SK-N-SH treated with all-trans-retinoic acid at 6 μM for 48 hours (cell line): ENCODE measurements around the gene ASB10.

Experiments
- ATAC-seq: fragments of 200-7000 bp; cut with Tn5 transposase; 3 replicates; pipeline ENCODE4 v1.9.1; 2020; ENCODE audit warnings: mild to moderate bottlenecking, moderate library complexity
- ARNTL ChIP-seq: fragments of 450-650 bp; formaldehyde crosslinking; IDR thresholded peaks from 2 replicates; pipeline ENCODE4 v1.5.0; 2020; ENCODE audit warnings: low read depth, mild to moderate bottlenecking, moderate library complexity, borderline replicate concordance
- BACH2 ChIP-seq: fragments of 250-450 bp; sonication (Bioruptor Pico); IDR thresholded peaks from 2 replicates; pipeline ENCODE4 v1.9.0; 2021; ENCODE audit warnings: mild to moderate bottlenecking, borderline replicate concordance
- CSDC2 ChIP-seq: fragments of 250-450 bp; sonication (Bioruptor Pico); IDR thresholded peaks from 2 replicates; pipeline ENCODE4 v1.5.0; 2020; ENCODE audit warnings: mild to moderate bottlenecking, moderate library complexity
- ESRRG ChIP-seq: fragments of 250-450 bp; sonication (Bioruptor Pico); IDR thresholded peaks from 2 replicates; pipeline ENCODE4 v1.6.1; 2021; ENCODE audit warnings: mild to moderate bottlenecking
- GLIS3 ChIP-seq: fragments of 250-450 bp; sonication (Bioruptor Pico); IDR thresholded peaks from 2 replicates; pipeline ENCODE4 v1.5.0; 2020; ENCODE audit warnings: mild to moderate bottlenecking, moderate library complexity
- ISL1 ChIP-seq: fragments of 250-450 bp; sonication (Bioruptor Pico); IDR thresholded peaks from 2 replicates; pipeline ENCODE4 v2.1.2; 2022; ENCODE audit warnings: mild to moderate bottlenecking, moderate library complexity
- OSR1 ChIP-seq: fragments of 250-450 bp; sonication (Bioruptor Pico); IDR thresholded peaks from 2 replicates; pipeline ENCODE4 v1.8.0; 2022; ENCODE audit warnings: moderate library complexity, mild to moderate bottlenecking, inconsistent platforms
- PPARA ChIP-seq: fragments of 250-450 bp; sonication (Bioruptor Pico); IDR thresholded peaks from 2 replicates; pipeline ENCODE4 v1.5.0; 2020; ENCODE audit warnings: mild to moderate bottlenecking, borderline replicate concordance
- RARB ChIP-seq: fragments of 250-450 bp; sonication (Bioruptor Pico); IDR thresholded peaks from 2 replicates; pipeline ENCODE4 v1.8.0; 2021; ENCODE audit warnings: mild to moderate bottlenecking, moderate library complexity
- SNAI2 ChIP-seq: fragments of 250-450 bp; sonication (Bioruptor Pico); IDR thresholded peaks from 2 replicates; pipeline ENCODE4 v1.5.0; 2020; ENCODE audit warnings: mild to moderate bottlenecking, moderate library complexity
- TCF4 ChIP-seq: fragments of 250-450 bp; sonication (Bioruptor Pico); IDR thresholded peaks from 2 replicates; pipeline ENCODE4 v1.8.0; 2021; ENCODE audit warnings: mild to moderate bottlenecking, moderate library complexity, borderline replicate concordance
- TOX ChIP-seq: fragments of 250-450 bp; sonication (Bioruptor Pico); IDR thresholded peaks from 2 replicates; pipeline ENCODE4 v1.8.0; 2021; ENCODE audit warnings: mild to moderate bottlenecking, moderate library complexity, borderline replicate concordance
- ZFP3 ChIP-seq: fragments of 250-450 bp; sonication (Bioruptor Pico); IDR thresholded peaks from 2 replicates; pipeline ENCODE4 v1.5.0; 2020; ENCODE audit warnings: mild to moderate bottlenecking, moderate library complexity
- ZFP30 ChIP-seq: fragments of 450-650 bp; formaldehyde crosslinking; IDR thresholded peaks from 2 replicates; pipeline ENCODE4 v1.5.0; 2022; ENCODE audit warnings: mild to moderate bottlenecking, moderate library complexity
- ZNF565 ChIP-seq: fragments of 450-650 bp; formaldehyde crosslinking; conservative IDR thresholded peaks from 2 replicates; pipeline ENCODE4 v1.5.0; 2020; ENCODE audit warnings: low read depth, mild to moderate bottlenecking, moderate library complexity
- ZNF8 ChIP-seq: fragments of 450-650 bp; formaldehyde crosslinking; IDR thresholded peaks from 2 replicates; pipeline ENCODE4 v1.5.0; 2020; ENCODE audit warnings: mild to moderate bottlenecking, moderate library complexity
- TF ChIP-seq, protein P1 (sequence below): fragments of 250-450 bp; sonication (Bioruptor Pico); IDR thresholded peaks from 2 replicates; pipeline ENCODE4 v1.5.1; 2021; ENCODE audit warnings: mild to moderate bottlenecking, moderate library complexity
- TF ChIP-seq, protein P2 (sequence below): fragments of 250-450 bp; sonication (Bioruptor Pico); IDR thresholded peaks from 2 replicates; pipeline ENCODE4 v1.5.0; 2020; ENCODE audit warnings: mild to moderate bottlenecking, moderate library complexity
- TF ChIP-seq, protein P3 (sequence below): fragments of 250-450 bp; sonication (Bioruptor Pico); IDR thresholded peaks from 2 replicates; pipeline ENCODE4 v1.8.0; 2020; ENCODE audit warnings: mild to moderate bottlenecking, moderate library complexity, borderline replicate concordance
- TF ChIP-seq, protein P4 (sequence below): fragments of 250-450 bp; sonication (Bioruptor Pico); IDR thresholded peaks from 2 replicates; pipeline ENCODE4 v1.8.0; 2021; ENCODE audit warnings: low read depth, mild to moderate bottlenecking, moderate library complexity, borderline replicate concordance
- TF ChIP-seq, protein P5 (sequence below): fragments of 250-450 bp; sonication (Bioruptor Pico); IDR thresholded peaks from 2 replicates; pipeline ENCODE4 v1.5.1; 2020; ENCODE audit warnings: low read depth, mild to moderate bottlenecking, moderate library complexity

Gene ASB10

DNA sequence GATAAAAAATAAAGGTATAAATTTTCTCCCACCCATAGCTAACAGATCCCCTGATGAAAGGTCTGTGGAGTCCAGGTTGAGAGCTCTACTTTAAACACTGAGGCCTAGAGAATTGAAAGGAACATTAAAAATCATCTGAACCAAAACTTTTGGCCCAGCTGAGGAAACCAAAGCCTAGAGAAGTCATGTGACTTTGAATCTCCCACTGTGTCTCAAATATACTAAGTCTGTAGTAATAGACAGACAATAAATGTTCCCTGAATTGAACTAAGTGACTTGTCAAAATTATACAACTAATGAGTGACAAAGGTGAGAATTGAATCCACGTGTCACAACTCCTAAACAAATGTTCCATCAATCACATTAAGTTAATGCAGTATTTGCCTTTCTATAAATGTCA is 25.3 kb downstream of the ASB10 start:
- no peak for TF ChIP-seq SNAI2 (CRISPR knock-in tag)
- no peak for TF ChIP-seq ZNF8 (CRISPR knock-in tag)
- TF ChIP-seq ISL1 (CRISPR knock-in tag): no peak
- TF ChIP-seq, protein P1, sequence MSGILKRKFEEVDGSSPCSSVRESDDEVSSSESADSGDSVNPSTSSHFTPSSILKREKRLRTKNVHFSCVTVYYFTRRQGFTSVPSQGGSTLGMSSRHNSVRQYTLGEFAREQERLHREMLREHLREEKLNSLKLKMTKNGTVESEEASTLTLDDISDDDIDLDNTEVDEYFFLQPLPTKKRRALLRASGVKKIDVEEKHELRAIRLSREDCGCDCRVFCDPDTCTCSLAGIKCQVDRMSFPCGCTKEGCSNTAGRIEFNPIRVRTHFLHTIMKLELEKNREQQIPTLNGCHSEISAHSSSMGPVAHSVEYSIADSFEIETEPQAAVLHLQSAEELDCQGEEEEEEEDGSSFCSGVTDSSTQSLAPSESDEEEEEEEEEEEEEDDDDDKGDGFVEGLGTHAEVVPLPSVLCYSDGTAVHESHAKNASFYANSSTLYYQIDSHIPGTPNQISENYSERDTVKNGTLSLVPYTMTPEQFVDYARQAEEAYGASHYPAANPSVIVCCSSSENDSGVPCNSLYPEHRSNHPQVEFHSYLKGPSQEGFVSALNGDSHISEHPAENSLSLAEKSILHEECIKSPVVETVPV (CRISPR knock-in tag): no peak
- no peak for TF ChIP-seq BACH2
- TF ChIP-seq, protein P2, sequence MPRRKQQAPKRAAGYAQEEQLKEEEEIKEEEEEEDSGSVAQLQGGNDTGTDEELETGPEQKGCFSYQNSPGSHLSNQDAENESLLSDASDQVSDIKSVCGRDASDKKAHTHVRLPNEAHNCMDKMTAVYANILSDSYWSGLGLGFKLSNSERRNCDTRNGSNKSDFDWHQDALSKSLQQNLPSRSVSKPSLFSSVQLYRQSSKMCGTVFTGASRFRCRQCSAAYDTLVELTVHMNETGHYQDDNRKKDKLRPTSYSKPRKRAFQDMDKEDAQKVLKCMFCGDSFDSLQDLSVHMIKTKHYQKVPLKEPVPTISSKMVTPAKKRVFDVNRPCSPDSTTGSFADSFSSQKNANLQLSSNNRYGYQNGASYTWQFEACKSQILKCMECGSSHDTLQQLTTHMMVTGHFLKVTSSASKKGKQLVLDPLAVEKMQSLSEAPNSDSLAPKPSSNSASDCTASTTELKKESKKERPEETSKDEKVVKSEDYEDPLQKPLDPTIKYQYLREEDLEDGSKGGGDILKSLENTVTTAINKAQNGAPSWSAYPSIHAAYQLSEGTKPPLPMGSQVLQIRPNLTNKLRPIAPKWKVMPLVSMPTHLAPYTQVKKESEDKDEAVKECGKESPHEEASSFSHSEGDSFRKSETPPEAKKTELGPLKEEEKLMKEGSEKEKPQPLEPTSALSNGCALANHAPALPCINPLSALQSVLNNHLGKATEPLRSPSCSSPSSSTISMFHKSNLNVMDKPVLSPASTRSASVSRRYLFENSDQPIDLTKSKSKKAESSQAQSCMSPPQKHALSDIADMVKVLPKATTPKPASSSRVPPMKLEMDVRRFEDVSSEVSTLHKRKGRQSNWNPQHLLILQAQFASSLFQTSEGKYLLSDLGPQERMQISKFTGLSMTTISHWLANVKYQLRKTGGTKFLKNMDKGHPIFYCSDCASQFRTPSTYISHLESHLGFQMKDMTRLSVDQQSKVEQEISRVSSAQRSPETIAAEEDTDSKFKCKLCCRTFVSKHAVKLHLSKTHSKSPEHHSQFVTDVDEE: no peak
- no peak for TF ChIP-seq OSR1 (CRISPR knock-in tag)
- no peak for TF ChIP-seq ARNTL (CRISPR knock-in tag)
- TF ChIP-seq RARB (CRISPR knock-in tag): no peak
- TF ChIP-seq, protein P3, sequence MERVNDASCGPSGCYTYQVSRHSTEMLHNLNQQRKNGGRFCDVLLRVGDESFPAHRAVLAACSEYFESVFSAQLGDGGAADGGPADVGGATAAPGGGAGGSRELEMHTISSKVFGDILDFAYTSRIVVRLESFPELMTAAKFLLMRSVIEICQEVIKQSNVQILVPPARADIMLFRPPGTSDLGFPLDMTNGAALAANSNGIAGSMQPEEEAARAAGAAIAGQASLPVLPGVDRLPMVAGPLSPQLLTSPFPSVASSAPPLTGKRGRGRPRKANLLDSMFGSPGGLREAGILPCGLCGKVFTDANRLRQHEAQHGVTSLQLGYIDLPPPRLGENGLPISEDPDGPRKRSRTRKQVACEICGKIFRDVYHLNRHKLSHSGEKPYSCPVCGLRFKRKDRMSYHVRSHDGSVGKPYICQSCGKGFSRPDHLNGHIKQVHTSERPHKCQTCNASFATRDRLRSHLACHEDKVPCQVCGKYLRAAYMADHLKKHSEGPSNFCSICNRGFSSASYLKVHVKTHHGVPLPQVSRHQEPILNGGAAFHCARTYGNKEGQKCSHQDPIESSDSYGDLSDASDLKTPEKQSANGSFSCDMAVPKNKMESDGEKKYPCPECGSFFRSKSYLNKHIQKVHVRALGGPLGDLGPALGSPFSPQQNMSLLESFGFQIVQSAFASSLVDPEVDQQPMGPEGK (CRISPR knock-in tag): no peak
- TF ChIP-seq PPARA: no peak
- ATAC-seq: no peak

DNA sequence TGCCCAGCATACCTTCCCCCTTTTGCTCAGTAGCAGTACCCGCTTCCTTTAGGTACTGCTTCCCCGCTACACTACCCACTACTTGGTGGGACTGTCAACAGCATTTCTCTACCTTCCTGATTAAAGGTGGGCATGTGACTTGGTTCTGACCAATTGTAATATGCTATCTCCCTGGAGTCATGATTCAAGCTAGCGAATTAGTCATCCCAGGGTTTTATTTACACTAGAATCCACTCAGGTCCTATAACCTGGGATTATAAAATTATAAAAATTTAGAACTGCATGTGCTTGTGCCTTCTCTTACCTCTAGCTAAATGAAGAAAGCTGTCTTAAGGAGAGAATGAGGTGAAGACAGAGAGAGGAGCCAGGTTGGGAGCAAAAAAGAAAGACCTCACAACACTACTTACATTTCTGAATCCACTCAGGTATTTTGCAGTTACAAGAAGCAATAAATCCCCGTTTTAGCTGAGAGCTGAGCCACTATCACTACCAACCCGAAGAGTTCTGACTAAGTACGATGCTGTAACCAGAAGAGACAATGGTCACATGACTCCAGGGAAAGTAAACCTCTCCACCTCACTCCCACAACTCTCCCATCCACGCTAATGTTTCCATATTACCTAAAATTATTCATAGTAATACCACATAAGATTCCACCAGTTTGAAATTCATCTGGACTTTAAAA is 29.3 kb downstream of the ASB10 start:
- no peak for TF ChIP-seq CSDC2
- no peak for TF ChIP-seq TCF4
- TF ChIP-seq SNAI2 (CRISPR knock-in tag): no peak
- TF ChIP-seq GLIS3 (CRISPR knock-in tag): no peak
- TF ChIP-seq, protein P3 (CRISPR knock-in tag): no peak
- TF ChIP-seq ZFP3 (CRISPR knock-in tag): no peak
- TF ChIP-seq TOX: no peak
- TF ChIP-seq, protein P4, sequence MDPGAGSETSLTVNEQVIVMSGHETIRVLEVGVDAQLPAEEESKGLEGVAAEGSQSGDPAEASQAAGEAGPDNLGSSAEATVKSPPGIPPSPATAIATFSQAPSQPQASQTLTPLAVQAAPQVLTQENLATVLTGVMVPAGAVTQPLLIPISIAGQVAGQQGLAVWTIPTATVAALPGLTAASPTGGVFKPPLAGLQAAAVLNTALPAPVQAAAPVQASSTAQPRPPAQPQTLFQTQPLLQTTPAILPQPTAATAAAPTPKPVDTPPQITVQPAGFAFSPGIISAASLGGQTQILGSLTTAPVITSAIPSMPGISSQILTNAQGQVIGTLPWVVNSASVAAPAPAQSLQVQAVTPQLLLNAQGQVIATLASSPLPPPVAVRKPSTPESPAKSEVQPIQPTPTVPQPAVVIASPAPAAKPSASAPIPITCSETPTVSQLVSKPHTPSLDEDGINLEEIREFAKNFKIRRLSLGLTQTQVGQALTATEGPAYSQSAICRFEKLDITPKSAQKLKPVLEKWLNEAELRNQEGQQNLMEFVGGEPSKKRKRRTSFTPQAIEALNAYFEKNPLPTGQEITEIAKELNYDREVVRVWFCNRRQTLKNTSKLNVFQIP (CRISPR knock-in tag): no peak
- TF ChIP-seq OSR1 (CRISPR knock-in tag): no peak
- TF ChIP-seq, protein P5, sequence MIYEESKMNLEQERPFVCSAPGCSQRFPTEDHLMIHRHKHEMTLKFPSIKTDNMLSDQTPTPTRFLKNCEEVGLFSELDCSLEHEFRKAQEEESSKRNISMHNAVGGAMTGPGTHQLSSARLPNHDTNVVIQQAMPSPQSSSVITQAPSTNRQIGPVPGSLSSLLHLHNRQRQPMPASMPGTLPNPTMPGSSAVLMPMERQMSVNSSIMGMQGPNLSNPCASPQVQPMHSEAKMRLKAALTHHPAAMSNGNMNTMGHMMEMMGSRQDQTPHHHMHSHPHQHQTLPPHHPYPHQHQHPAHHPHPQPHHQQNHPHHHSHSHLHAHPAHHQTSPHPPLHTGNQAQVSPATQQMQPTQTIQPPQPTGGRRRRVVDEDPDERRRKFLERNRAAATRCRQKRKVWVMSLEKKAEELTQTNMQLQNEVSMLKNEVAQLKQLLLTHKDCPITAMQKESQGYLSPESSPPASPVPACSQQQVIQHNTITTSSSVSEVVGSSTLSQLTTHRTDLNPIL (CRISPR knock-in tag): no peak
- TF ChIP-seq ZNF565: no peak
- TF ChIP-seq RARB (CRISPR knock-in tag): no peak
- TF ChIP-seq BACH2: no peak
- TF ChIP-seq ARNTL (CRISPR knock-in tag): no peak
- TF ChIP-seq ZFP30 (CRISPR knock-in tag): no peak
- no peak for TF ChIP-seq ESRRG
- peak; percentile 19; the same call in 2 of the 3 replicates for ATAC-seq
